ENCODE results near the gene GRAP2. TPM values are rescaled to one million over a fixed set of nuclear protein-coding genes. Genes with fewer than 3 reads are reported as not detected.
"Not testable (repeated sequence)": the region's sequence is repeated elsewhere in the genome, so short reads cannot be mapped to it uniquely, and the experiment has no call there.

The GRAP2 gene
- total and polyA plus RNA-seq, 4 donors = 0.05 to 3.6 (median 2.0) TPM; not detected in 1

GRCh38 chr22:39984746-39985145 is 83.9 kb downstream of the GRAP2 start:
- Histone ChIP-seq H3K4me1 (ENCODE audit: control insufficient read depth in 1 of 2, insufficient read depth in 2 of 2, low read length in 2 of 2) (no peaks in the 10 kb centered on the region), H3K36me3 (ENCODE audit: control insufficient read depth in 1 of 2, insufficient read depth in 2 of 2, low read length in 1 of 2) (no peaks in the 10 kb centered on the region), H3K27ac (ENCODE audit: low read depth in 1 of 2, low read length in 2 of 2) (no peak overlapping the region), H3K27me3 (ENCODE audit: control insufficient read depth in 1 of 2, insufficient read depth in 2 of 2, low read length in 1 of 2) (no peaks in the 10 kb centered on the region), H3K4me3 (ENCODE audit: low read length in 2 of 2) (no peak overlapping the region), H3K9me3 (ENCODE audit: control insufficient read depth, low read length) (no peaks in the 10 kb centered on the region)
- no peak for DNase-seq
- ATAC-seq (ENCODE audit: low FRiP score) = no peak
- 86 to 90% methylated on average over 2 of the region's 2 CpGs for WGBS, 2 donors
- intact Hi-C loops (cut with DNase I) = no loop called here

GRCh38 chr22:39985383-39986035 is 84.6 kb downstream of the GRAP2 start:
- intact Hi-C loops (cut with DNase I) = no loop called here
- H3K36me3 ChIP-seq (ENCODE audit: control insufficient read depth in 1 of 2, insufficient read depth in 2 of 2, low read length in 1 of 2) = no peaks in the 10 kb centered on the region
- WGBS, 2 donors = 72 to 77% methylated on average over 7 of the region's 7 CpGs
- H3K4me1 ChIP-seq (ENCODE audit: control insufficient read depth in 1 of 2, insufficient read depth in 2 of 2, low read length in 2 of 2) = no peaks in the 10 kb centered on the region
- no peak overlapping the region for H3K4me3 ChIP-seq (ENCODE audit: low read length in 2 of 2)
- ATAC-seq (ENCODE audit: low FRiP score) (no peak), DNase-seq (no peak)
- H3K27ac ChIP-seq (ENCODE audit: low read depth in 1 of 2, low read length in 2 of 2) = no peak overlapping the region
- H3K9me3 ChIP-seq (ENCODE audit: control insufficient read depth, low read length) = no peaks in the 10 kb centered on the region
- no peaks in the 10 kb centered on the region for H3K27me3 ChIP-seq (ENCODE audit: control insufficient read depth in 1 of 2, insufficient read depth in 2 of 2, low read length in 1 of 2)

GRCh38 chr22:39988386-39989114 is 87.7 kb downstream of the GRAP2 start:
- no peaks in the 10 kb centered on the region for H3K36me3 ChIP-seq (ENCODE audit: control insufficient read depth in 1 of 2, insufficient read depth in 2 of 2, low read length in 1 of 2)
- no peak overlapping the region for H3K27ac ChIP-seq (ENCODE audit: low read depth in 1 of 2, low read length in 2 of 2)
- H3K27me3 ChIP-seq (ENCODE audit: control insufficient read depth in 1 of 2, insufficient read depth in 2 of 2, low read length in 1 of 2) = no peaks in the 10 kb centered on the region
- DNase-seq (no peak), ATAC-seq (ENCODE audit: low FRiP score) (no peak)
- no peaks in the 10 kb centered on the region for H3K4me1 ChIP-seq (ENCODE audit: control insufficient read depth in 1 of 2, insufficient read depth in 2 of 2, low read length in 2 of 2)
- H3K4me3 ChIP-seq (ENCODE audit: low read length in 2 of 2) = no peak overlapping the region
- 67 to 69% methylated on average over 10 of the region's 10 CpGs for WGBS, 2 donors
- intact Hi-C loops (cut with DNase I) = no loop called here
- H3K9me3 ChIP-seq (ENCODE audit: control insufficient read depth, low read length) = no peaks in the 10 kb centered on the region

- 77 to 82% methylated on average over 7 of the region's 7 CpGs for WGBS, 2 donors
- Histone ChIP-seq H3K27ac (ENCODE audit: low read depth in 1 of 2, low read length in 2 of 2) (no peak overlapping the region), H3K4me3 (ENCODE audit: low read length in 2 of 2) (no peak overlapping the region), H3K9me3 (ENCODE audit: control insufficient read depth, low read length) (no peaks in the 10 kb centered on the region), H3K27me3 (ENCODE audit: control insufficient read depth in 1 of 2, insufficient read depth in 2 of 2, low read length in 1 of 2) (no peaks in the 10 kb centered on the region), H3K36me3 (ENCODE audit: control insufficient read depth in 1 of 2, insufficient read depth in 2 of 2, low read length in 1 of 2) (no peaks in the 10 kb centered on the region), H3K4me1 (ENCODE audit: control insufficient read depth in 1 of 2, insufficient read depth in 2 of 2, low read length in 2 of 2) (no peaks in the 10 kb centered on the region)
- DNase-seq (no peak), ATAC-seq (ENCODE audit: low FRiP score) (no peak)
- intact Hi-C loops (cut with DNase I) = no loop called here
Observed at GRCh38 chr22:39989633-39990032, 88.7 kb downstream of the GRAP2 start.

- no peaks in the 10 kb centered on the region for H3K27me3 ChIP-seq (ENCODE audit: control insufficient read depth in 1 of 2, insufficient read depth in 2 of 2, low read length in 1 of 2)
- intact Hi-C loops (cut with DNase I) = no loop called here
- H3K9me3 ChIP-seq (ENCODE audit: control insufficient read depth, low read length) = no peaks in the 10 kb centered on the region
- no peak overlapping the region for H3K4me3 ChIP-seq (ENCODE audit: low read length in 2 of 2)
- ATAC-seq (ENCODE audit: low FRiP score) (no peak), DNase-seq (no peak)
- H3K36me3 ChIP-seq (ENCODE audit: control insufficient read depth in 1 of 2, insufficient read depth in 2 of 2, low read length in 1 of 2) = no peaks in the 10 kb centered on the region
- no peak overlapping the region for H3K27ac ChIP-seq (ENCODE audit: low read depth in 1 of 2, low read length in 2 of 2)
- no peaks in the 10 kb centered on the region for H3K4me1 ChIP-seq (ENCODE audit: control insufficient read depth in 1 of 2, insufficient read depth in 2 of 2, low read length in 2 of 2)
- WGBS, 2 donors = 94 to 95% methylated on average over 3 of the region's 3 CpGs
Observed at GRCh38 chr22:39990686-39991085, 89.8 kb downstream of the GRAP2 start.

GRCh38 chr22:39991159-39991860 is 90.4 kb downstream of the GRAP2 start:
- DNase-seq = peak in 1 of 2 donors; percentile 10
- Histone ChIP-seq H3K27ac (ENCODE audit: low read depth in 1 of 2, low read length in 2 of 2) (no peak overlapping the region), H3K4me1 (ENCODE audit: control insufficient read depth in 1 of 2, insufficient read depth in 2 of 2, low read length in 2 of 2) (no peaks in the 10 kb centered on the region), H3K27me3 (ENCODE audit: control insufficient read depth in 1 of 2, insufficient read depth in 2 of 2, low read length in 1 of 2) (no peaks in the 10 kb centered on the region), H3K4me3 (ENCODE audit: low read length in 2 of 2) (no peak overlapping the region), H3K9me3 (ENCODE audit: control insufficient read depth, low read length) (no peaks in the 10 kb centered on the region), H3K36me3 (ENCODE audit: control insufficient read depth in 1 of 2, insufficient read depth in 2 of 2, low read length in 1 of 2) (no peaks in the 10 kb centered on the region)
- 87 to 88% methylated on average over 9 of the region's 9 CpGs for WGBS, 2 donors
- intact Hi-C loops (cut with DNase I) = no loop called here
- ATAC-seq (ENCODE audit: low FRiP score) = no peak

GRCh38 chr22:39992088-39992826 is 91.4 kb downstream of the GRAP2 start:
- no peak for ATAC-seq (ENCODE audit: low FRiP score)
- intact Hi-C loops (cut with DNase I) = no loop called here
- 84 to 85% methylated on average over 5 of the region's 5 CpGs for WGBS, 2 donors

GRCh38 chr22:39992894-39993293 is 92.0 kb downstream of the GRAP2 start:
- H3K4me3 ChIP-seq (ENCODE audit: low read length in 2 of 2); H3K27ac ChIP-seq (ENCODE audit: low read depth in 1 of 2, low read length in 2 of 2); H3K27me3 ChIP-seq (ENCODE audit: control insufficient read depth in 1 of 2, insufficient read depth in 2 of 2, low read length in 1 of 2); intact Hi-C loops (cut with DNase I); H3K36me3 ChIP-seq (ENCODE audit: control insufficient read depth in 1 of 2, insufficient read depth in 2 of 2, low read length in 1 of 2); H3K9me3 ChIP-seq (ENCODE audit: control insufficient read depth, low read length); H3K4me1 ChIP-seq (ENCODE audit: control insufficient read depth in 1 of 2, insufficient read depth in 2 of 2, low read length in 2 of 2); ATAC-seq (ENCODE audit: low FRiP score): not testable (repeated sequence)
- 82 to 87% methylated on average over 7 of the region's 7 CpGs for WGBS, 2 donors
- peak in 1 of 2 donors; percentile 26 for DNase-seq

More at GRCh38 chr22:39992088-39992826, 91.4 kb downstream of the GRAP2 start:
- no peak overlapping the region for H3K4me3 ChIP-seq (ENCODE audit: low read length in 2 of 2)
- DNase-seq = peak in 1 of 2 donors; percentile 9
- no peaks in the 10 kb centered on the region for H3K9me3 ChIP-seq (ENCODE audit: control insufficient read depth, low read length)
- H3K4me1 ChIP-seq (ENCODE audit: control insufficient read depth in 1 of 2, insufficient read depth in 2 of 2, low read length in 2 of 2) = no peaks in the 10 kb centered on the region
- H3K27ac ChIP-seq (ENCODE audit: low read depth in 1 of 2, low read length in 2 of 2) = no peak overlapping the region
- H3K27me3 ChIP-seq (ENCODE audit: control insufficient read depth in 1 of 2, insufficient read depth in 2 of 2, low read length in 1 of 2) = no peaks in the 10 kb centered on the region
- no peaks in the 10 kb centered on the region for H3K36me3 ChIP-seq (ENCODE audit: control insufficient read depth in 1 of 2, insufficient read depth in 2 of 2, low read length in 1 of 2)
